NCI-H2107 (cell line): ENCODE measurements around the gene PHF13.

ENCODE experiments used
- DNase-seq: peaks from one replicate; lab custom pipeline; 2025; lab: John Stamatoyannopoulos, UW

PHF13 gene

GRCh38 chr1:6602669-6603237, 10.8 kb upstream of the PHF13 start, which contains the start of gene KLHL21:
TSS of gene KLHL21 (minus strand) at chr1:6602869. CDS start at chr1:6602817, 52 bp downstream.
- DNase-seq, result no peak

GRCh38 chr1:6603238-6603914, 10.2 kb upstream of the PHF13 start:
- DNase-seq, result no peak

DNA sequence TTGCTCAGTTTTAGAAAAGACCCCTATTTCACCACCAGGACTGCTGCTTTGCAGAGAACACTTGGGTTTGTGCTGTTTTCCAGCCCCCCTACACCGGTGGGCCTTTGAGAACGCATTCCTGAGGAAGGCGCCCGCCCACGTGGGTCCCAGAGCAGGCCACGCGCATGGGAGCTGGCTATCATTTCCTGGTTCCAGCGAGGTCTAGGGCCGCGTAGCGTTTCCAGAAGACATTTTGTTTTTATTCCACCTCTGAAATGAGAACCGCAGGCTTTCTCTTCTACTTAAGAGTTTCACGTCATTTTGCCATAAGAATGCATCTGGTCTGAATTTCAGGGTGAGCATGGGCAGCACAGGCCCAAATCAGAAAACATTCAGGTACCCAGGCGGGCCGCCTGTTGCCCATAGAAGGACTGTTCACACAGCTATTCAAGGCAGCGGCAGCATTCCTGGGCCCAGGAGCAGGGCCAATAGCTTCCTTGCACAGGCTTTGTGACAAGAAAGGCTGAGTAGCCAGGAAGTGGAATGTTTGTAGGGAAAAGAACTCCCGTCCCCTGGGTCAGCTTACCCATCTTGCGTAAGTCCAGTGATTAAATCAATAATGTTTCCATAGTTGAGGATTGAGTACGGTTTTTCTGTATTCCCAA, 9.5 kb upstream of the PHF13 start:
- no peak for DNase-seq

- DNase-seq, result no peak
Observed at GRCh38 chr1:6612641-6613360, 730 bp upstream of the PHF13 start.

- DNase-seq, result no peak
Observed at GRCh38 chr1:6614019-6614928, 743 bp downstream of the PHF13 start.

DNA sequence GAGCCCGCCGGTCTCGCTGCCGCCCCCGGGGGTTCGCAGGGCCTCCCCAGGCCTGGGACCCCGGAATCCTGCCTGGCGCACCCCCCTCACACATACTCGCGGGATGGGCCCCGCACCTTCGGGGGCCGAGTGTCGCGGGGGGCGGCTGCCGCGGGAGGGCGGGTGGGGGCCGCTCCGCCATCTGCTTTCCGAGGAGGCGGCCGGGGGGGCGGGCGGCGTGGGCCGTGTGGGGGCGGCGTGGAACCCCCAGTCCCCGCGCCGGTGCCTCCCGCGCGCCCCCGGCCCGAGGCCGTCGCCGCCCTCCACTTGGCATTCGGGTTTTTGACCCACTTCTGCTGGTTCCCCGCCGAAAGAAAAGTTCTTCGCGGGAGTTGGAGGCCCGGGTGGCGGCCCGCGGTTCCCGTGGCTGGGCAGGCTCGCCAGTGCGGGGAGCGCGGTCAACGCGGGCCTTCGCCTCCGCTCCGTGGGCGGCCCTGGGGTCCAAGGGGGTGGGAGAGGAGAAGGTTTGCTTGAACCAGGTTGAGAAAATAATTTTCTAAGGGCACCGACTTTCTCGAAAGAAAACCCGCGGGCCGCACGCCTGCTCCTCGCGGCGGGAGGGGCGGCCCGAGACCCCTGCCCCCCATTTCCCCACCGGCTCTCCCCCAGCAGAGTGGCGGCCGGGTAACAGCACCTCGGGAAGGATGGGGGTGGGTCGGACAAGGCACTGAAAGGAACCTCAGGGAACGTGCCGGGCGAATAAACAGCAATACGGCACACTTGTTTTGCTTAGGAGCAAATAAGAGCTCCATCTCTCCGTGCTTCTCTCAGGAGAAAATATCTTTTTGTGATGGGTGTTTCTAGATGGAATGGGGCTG, 1.6 kb downstream of the PHF13 start:
- DNase-seq, result no peak

DNA sequence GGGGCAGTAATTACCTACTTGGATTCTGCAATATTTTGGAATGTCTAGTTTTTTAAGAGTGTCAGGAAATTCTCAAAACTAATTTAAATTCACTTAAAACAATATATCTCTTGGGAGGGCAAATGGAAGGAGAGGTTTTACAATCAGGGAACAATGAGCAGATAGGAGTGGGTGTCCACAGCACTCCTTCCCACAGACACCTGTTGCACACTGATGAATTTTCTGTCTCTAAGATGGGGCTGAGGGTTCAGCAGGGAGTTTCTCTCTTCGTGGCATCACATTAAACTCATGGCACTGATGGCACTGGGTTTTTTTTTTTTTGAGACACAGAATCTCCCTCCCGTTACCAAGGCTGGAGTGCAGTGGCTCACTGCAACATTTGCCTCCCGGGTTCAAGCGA, 5.5 kb downstream of the PHF13 start:
- no peak for DNase-seq

DNA sequence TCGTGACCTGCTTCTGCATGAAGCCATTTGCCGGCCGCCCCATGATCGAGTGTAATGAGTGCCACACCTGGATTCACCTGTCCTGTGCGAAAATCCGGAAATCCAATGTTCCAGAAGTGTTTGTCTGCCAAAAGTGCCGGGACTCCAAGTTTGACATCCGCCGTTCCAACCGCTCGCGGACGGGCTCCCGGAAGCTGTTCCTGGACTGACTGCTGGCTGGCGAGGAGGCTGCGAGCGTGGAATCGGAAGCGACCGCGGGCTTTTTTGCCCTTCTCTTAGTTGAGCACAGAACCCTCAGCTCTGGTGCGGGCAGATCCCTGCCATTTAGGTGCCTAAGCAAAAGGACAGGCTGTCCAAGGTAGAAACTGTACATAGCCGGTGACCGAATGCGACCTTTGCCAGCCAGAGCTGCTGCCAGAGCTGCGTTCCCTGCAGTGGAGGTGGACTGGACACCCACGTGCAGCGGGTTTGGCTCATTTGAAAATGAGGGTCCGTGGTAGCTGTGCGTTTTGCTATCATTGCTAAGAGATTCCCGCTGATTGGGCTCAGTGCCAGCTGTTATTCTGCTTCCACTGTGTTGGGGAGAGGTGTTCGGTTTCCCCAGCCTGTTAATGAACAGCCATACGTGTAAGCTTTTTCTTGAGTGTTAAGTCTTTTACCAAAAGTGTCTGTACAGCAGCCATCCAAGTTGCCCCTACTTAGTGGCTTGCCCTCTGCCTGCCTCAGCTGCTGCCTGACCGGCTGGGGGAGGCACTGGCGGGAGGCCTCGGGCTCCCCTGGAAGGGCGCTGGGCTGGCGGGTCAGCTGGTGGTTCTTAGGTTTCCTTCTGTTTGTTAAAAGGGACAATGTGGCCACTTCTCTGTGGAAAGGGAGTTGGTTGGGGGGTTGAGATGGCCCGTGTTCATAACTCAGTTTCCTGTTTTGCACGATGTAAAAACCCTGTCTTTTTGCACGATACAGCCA, 8.2 kb downstream of the PHF13 start:
- DNase-seq, result no peak

DNA sequence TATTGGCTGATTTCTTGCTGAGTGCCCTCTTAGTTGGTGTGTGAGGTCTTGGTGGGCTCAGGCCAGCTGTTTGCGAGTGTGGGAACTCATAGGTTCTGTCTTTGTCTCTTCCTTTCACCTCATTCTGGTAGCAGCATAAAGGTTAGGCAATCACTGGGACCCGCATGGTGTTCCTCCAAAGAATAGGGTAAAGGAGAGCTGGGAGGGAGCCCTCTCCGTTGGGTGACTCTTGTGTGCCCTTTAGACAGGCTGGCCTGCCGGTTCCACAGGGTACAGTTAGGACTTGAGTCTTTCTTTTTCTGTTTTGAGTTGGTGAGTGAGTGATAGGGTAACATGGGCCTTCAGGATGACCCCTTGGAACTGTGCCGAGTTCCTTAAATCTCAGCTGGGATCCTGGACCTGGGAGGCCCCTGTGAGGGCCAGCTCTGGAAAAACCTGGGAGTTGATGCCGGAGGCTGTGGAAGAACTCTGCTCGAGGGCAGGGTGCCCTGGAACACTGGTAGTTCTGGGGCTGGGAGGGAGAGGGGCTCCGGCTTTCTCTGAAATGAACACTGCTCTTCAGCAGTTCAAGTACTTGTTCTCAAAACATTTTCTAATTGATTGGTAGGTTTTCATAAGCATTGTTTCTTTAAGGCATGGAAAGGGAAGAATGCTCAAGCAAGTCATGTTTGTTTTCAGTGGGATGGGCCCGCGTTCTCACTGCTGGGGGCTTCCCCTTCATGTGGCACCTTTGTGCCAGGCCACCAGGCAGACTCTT, 9.0 kb downstream of the PHF13 start:
- no peak for DNase-seq

DNA sequence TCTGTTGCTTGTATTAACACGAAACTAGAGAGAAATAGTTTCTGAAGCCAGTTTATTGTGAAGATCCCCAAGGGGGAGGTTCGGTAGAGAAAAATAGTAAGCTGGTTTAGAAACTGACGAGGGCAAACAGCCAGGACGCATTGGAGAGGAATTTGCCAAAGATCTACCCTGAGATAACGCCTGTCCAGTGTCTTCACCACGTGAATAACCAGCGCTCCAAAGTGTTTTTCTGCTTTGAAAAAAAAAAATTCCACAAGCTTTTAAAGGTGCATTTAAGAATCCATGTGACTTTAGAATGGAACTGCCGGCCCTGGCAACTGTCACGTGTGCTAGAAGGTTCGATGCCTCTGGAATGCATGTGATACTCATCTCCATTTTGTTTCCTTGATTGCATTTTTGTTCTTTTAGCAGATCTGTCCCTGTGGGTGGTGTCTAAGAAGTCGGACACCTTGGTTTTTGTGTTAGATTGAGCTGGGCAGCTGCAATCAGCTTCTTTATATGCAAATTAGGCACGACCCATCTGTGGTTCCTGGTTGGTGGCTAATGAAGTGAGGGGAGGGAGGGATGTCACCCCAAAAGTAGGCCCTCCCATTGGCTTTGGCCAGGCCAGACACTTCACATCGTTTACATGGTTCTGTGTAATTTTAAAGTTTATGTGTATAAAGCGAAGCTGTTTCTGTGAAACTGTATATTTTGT, 9.9 kb downstream of the PHF13 start:
- DNase-seq, result no peak

DNA sequence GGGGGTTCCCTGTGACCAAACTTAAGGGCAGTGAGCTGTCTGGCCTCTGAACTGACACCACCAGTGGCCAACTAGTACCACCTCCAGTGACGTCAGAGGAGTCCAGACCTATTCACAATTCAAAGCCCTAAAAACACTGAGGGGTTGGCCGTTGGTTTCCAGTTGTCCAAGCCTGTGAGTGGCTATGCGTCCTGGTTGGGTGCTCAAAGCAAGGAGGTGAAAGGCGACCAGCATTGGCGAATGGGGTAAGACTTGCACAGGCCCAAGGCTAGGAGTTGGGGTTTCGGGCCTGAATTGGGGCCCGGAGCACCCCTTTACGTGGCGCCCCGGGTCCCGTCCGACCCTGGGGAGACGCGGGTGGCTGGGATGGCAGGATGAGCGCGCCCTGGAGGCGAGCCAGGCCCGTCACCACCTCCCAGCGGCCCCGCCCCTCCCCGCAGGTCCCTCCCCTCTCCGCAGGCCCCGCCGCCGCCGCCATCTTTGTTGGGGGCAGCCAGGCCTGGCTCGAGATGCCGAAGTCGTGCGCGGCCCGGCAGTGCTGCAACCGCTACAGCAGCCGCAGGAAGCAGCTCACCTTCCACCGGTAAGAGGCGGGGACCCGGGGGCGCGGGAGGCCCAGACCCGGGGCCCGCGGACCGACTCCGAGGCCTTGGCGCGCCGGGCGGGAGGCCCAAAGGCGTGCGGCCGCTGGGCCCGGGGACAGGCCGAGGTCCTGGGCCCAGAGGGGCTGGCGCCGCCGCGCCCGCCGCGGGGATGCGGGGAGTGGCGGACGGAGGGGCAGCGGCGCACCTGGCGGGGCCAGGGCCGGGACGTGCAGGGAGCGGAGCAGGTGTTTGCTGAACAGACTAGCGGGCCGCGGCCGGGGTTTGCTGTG, 11.4 kb downstream of the PHF13 start, which contains the start of gene THAP3:
Gene THAP3 (plus strand): TSS at position 159 of the 874 bp plus-strand sequence. CDS start 351 bp downstream, at position 510.
- no peak for DNase-seq

DNA sequence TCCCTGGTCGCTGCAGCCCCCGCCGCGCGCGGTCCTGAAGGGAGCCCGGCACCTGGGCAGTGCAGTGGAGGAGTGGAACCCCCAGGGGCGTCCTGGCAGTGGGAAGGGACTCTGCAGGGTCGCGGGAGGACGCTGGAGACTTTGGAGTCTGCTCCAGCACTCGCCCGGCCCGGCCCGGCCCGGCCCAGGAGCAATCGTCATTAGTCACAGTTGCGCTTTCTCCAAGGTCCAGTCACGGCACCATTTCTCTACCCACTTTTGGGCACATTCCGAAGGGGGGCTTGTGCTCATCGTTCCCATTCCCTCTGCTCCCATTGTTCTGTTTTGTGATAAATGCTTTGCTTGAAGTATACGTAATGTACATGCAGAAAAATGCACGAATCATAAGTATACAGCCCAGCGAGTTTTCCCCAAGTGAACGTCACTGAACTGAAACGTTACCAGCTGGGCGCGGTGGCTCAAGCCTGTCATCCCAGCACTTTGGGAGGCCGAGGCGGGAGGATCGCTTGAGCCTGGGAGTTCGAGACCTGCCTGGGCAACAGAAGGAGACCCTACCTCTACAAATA, 12.1 kb downstream of the PHF13 start:
- no peak for DNase-seq

- DNase-seq, result no peak
Observed at GRCh38 chr1:6627031-6627430, 13.5 kb downstream of the PHF13 start.

DNA sequence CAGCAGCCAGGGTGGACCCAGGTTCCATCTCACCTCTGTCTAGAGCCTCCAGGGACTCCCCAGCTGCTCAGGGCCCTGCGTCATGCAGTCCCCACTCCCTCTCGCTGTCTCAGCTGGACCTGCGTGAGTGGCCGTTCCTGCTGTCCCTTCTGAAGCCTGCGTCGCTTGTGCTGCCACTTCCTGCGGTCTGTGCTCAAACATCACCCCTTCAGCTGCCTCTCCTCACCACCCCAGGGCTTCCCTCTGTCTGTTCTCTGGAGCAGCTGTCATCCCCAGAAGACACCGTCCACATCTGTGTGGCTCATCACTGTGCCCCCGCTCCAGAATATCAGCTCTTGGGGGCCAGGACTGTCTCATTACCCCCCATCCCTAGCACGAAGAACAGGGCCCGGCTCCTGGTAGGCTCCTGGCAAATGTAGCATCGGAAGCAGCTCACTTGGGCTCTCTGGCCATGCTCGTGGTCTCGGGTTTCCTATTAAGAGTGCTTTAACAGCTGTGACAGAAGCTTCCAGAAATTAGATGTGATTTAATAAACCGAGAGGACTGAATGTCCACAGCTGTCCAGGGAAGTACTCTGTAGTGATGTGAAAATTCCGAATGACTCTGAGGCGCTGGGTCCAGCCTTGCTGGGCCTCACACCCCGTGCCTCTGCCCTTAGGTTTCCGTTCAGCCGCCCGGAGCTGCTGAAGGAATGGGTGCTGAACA, 14.5 kb downstream of the PHF13 start:
- DNase-seq, result no peak

DNA sequence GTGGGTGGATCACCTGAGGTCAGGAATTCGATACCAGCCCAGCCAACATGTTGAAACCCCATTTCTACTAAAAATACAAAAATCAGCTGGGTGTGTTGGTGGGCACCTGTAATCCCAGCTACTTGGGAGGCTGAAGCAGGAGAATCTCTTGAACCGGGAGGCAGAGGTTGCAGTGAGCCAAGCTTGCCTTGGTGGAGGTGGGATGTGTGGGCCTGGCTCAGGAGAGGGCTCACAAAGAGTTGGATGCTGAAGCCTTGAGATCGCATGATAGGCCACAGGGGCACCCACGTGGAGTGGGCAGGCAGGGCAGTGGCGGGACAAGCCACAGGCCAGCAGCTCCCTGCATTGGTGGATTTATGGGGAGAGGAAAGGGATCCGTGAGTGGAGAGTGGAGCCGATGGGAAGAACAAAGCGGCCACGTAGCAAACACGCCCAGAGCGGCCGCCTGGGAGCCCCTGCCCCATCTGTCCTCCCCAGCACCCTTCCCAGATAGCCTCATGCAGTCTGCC, 15.5 kb downstream of the PHF13 start:
- DNase-seq, result no peak

- no peak for DNase-seq
Observed at GRCh38 chr1:6630027-6630426, 16.5 kb downstream of the PHF13 start.
